ENCODE data around the gene TMEM95. TPM values are rescaled to one million over a fixed set of nuclear protein-coding genes. Genes with fewer than 3 reads are reported as not detected.

Gene TMEM95
- total RNA-seq, 1 donor from 2014 or later: not detected

DNA sequence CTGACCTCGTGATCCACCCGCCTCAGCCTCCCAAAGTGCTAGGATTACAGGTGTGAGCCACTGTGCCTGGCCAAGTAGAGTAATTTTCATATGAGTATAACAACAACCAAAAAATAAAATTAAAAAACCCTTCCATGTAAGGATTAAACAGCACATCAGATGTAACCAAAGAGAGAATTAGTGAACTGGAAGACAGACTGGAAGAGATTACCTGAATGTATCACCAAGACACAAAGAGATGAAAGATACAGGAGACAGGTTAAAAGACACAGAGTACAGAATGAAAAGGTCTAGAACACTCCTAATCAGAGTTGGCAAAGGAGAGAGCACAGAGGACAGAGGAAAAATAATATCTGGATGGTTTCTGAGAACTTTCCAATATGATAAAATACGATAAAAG, 24.2 kb downstream of the TMEM95 start:
- no peak for ATAC-seq

DNA sequence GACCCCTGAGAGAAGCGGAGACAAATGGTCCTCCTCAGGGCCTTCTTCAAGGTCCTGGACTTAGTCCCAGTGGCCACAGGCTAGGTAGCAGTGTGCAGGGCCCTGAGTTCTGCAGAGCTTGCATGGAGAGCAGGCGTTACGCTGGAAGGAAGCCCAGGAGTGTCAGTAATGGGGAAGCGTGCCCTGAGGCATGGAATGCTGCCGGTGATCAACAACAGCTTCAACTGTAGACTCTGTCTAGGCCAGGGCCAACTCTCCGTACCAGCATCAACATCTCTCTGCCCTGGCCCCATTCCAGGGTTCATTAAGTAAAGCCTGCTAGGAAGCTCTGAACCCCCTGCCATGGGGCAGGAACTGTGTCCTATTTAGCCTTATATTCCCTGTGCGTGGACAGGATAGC, 25.4 kb downstream of the TMEM95 start:
- ATAC-seq: peak; percentile 27

DNA sequence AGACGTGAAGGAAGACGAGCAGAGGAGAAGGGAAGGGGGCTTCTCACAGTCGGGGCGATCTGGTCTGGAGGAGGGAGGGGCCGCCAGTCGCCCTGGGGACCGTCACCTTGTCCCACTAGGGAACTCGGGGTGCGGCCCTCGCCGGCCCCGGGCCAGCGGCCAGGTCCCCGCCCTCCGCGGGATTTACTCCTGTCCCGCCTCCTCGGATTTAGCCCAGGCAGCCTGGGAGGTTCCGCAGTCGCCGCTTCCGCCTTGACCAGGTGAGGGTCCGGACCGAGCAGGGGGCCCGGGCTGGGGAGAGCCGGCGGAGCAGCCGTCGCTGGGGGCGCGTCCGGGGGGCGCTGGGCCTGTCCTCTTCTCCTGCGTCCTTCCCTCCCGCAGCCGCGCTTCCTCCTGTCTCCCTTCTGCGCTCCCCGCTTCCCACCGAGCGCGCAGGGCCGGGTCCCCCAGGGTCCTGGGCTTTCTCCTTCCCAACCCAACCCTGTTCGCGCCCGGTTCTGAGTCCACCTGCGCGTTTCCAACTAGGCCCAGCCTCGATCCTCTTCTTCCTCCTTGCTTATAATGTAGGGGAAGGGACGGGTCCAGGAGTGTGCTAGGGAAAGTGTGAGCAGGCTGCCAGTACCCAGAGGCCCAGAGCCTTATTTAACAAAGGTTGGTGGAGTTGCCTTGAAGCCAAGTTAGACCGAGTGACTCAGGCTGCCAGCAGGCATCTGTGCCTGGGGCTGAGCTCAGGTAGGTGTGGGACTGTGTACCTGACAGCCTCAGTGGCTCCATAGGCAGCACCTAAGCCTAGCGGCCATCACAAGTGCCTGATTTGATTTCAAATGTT, 26.1 kb downstream of the TMEM95 start, which contains the start of gene TNK1:
TSS of gene TNK1 (plus strand) at position 235 of the 829 bp plus-strand sequence. CDS start 1,838 bp downstream, outside the sequence.
- ATAC-seq: peak; percentile 74

DNA sequence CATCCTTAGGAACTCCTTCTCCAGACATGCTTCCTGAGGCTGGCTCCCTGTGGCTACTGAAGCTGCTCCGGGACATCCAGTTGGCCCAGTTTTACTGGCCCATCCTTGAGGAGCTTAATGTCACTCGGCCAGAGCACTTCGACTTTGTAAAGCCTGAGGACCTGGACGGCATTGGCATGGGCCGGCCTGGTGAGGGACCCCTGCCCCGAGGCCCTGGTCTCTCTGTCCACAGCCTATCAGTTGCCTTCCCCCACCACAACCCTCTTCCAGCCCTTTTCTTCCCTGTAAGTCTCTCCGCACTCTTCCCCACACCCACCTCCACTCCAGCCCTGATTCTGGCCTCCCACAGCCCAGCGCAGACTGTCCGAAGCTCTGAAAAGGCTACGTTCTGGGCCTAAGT, 27.9 kb downstream of the TMEM95 start:
- ATAC-seq: no peak

DNA sequence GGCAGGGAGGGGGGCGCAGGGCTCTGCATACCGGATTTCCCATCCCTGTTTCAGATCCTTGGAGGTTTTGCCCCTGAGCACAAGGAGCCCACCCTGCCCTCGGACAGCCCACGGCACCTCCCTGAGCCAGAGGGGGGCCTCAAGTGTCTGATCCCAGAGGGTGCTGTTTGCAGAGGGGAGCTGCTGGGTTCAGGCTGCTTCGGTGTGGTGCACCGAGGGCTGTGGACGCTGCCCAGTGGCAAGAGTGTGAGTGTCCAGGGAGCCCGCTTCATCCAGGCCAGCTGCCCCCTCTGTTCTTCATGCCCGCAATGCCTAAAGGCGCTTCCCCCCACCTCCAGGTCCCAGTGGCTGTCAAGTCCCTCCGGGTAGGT, 28.4 kb downstream of the TMEM95 start:
- no peak for ATAC-seq

DNA sequence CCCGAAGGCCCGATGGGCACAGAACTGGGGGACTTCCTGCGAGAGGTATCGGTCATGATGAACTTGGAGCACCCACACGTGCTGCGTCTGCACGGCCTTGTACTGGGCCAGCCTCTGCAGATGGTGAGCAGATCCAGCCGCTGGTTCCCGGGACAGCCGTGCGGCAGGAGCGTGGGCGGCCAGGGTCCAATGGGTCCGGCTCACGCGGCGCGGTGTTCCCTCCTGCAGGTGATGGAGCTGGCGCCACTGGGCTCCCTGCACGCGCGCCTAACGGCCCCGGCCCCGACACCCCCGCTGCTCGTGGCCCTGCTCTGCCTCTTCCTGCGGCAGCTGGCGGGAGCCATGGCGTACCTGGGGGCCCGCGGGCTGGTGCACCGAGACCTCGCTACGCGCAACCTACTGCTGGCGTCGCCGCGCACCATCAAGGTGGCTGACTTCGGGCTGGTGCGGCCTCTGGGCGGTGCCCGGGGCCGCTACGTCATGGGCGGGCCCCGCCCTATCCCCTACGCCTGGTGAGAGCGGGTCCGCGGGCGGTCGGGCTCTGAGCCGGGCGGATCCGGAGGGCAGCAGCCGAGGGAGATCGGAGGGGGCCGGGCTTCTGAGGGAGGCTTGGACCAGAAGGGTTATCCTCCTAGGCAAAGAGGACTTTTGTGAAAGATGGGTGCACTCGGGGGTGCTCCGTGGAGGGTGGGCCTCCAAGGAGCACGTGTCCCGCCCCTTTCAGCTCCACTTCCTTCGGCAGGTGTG, 29.0 kb downstream of the TMEM95 start:
- ATAC-seq: peak; percentile 31

DNA sequence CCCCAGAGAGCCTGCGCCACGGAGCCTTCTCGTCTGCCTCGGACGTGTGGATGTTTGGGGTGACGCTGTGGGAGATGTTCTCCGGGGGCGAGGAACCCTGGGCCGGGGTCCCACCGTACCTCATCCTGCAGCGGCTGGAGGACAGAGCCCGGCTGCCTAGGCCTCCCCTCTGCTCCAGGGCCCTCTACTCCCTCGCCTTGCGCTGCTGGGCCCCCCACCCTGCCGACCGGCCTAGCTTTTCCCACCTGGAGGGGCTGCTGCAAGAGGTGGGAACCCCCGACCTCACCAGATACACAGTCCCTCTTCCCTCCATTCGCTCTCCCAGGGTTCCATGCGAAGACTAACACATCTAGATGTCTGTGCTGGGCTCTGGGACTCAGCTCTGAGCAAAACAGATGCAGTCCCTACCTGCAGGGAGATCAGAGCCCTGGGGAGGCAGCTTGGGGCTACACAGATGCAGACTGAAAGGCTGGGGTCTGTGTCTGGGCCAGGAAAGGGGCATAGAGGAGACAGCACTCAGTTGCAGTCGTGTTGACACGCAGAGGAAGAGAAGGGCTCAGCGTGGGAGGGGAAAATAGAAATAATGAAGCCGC, 29.6 kb downstream of the TMEM95 start:
- ATAC-seq: no peak

DNA sequence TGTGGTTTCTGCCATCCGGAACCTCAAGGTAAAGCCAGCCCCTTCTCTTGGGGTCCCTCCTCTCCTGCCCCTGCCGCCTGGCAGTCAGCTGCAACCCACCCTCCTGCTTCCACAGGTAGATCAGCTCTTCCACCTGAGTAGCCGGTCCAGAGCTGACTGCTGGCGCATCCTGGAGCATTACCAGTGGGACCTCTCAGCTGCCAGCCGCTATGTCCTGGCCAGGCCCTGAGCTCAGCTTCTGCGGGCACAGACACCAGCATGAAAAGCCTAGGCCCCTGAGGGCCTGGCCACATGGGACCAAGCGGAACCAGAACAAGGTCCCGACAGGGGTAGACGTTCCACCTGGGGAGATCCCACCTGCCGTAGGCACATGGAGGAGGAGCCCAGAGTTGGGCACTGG, 33.9 kb downstream of the TMEM95 start:
- no peak for ATAC-seq

DNA sequence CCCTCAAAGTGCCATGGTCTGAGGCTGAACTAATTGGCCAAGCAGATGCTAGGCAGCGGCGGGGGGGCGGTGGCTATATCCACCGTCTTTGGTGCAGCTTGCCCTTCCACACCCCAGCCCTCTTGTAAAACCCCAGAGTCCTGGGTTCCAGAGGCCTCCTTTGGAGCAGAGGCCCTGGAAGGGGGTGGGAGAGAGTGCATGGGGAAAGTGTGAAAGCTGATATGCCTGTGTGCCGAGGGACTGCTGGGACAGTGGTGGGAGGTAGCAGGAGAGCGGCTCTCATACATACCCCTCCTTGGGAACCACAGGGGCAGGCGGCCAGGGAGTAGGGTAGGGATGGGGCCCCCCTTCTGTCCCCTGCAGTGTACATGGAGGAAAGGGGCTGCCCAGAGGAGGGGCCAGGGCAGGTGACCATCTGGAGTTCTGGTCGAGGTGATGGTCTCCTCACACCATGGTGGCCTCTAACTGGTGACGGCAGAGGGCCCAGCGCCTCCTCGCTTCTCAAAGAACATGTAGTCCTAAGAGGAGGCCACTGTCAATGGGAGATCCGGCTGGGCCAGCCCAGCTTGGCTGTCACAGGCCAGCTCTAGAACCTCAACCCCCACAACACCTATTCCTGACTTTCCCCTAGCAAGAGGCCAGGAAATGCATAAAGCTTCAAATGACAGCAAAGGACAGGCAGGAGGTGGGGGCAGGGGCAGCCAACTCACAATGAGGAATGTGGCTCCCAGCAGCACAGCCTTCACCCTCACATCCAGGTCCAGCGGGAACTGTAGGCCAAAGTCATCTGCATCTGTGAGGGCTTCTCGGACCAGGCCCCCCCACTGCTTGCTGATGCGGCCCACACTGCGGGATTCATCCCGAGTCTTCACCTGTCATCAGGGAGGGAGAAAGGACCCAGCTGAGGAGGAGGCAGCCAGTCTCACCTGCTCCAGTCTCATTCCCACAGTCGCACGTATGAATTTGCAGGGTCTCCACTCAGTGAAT, 35.3 kb downstream of the TMEM95 start:
- ATAC-seq: no peak

DNA sequence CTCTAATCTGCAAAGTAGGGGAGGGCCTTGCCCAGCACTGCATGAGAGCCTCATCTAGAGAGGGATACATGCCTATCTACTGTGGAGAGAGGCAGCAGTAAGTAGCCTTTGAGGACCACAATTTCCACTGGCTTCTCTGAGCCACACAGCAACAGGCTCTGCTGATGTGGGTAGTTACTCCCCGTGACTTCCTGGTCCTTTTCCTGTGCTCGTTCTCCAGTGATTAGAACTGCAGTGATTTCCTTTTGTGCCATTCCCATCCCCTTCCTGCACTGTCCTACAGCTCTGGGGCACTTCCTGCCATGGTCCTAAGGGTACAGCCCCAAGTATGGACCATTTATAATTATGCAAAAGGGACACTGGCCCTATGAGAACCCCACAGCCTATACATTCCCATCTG, 36.4 kb downstream of the TMEM95 start:
- no peak for ATAC-seq

DNA sequence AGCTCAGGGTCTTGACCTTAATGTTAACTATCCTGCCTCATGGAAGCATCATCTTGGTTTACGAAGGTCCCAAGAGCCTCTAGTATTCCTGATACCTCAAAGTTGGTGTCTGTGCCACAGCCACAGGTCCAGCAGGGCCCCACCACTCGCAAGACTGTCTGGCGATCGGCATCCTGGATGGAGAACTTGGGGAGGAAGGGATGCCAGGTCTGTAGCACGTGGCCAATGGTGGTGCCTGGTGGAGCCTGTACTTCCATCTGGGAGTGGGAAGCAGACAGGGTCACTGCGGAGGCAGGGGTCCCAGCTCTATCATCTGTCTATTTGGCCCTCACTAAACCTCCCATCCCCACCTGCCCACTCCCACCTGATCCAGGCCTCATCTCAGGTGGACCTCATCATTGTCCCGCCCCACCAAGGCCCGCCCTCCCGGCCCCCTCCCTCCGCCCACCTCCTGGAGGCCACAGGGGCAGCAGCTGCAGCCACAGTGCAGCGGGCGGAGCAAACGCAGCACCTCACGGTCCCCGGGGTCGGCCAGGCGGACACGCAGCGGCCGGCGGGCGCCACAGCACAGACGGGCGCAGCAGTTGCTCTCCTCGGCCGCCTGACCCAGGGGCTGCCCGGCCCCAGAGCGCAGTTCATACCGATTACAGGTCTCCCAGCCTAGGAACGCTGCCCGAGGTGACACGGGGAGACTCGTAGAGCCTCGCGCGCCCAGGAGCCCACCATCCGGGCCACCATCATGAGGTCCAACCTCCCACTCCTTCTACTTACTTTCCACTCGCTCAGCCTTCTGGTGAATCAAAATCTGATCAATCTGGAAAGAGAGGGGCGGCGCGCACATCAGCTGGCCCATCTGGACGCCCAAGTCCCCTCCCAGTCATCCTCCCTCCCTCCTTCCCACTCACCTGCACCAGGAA, 38.0 kb downstream of the TMEM95 start:
- no peak for ATAC-seq

DNA sequence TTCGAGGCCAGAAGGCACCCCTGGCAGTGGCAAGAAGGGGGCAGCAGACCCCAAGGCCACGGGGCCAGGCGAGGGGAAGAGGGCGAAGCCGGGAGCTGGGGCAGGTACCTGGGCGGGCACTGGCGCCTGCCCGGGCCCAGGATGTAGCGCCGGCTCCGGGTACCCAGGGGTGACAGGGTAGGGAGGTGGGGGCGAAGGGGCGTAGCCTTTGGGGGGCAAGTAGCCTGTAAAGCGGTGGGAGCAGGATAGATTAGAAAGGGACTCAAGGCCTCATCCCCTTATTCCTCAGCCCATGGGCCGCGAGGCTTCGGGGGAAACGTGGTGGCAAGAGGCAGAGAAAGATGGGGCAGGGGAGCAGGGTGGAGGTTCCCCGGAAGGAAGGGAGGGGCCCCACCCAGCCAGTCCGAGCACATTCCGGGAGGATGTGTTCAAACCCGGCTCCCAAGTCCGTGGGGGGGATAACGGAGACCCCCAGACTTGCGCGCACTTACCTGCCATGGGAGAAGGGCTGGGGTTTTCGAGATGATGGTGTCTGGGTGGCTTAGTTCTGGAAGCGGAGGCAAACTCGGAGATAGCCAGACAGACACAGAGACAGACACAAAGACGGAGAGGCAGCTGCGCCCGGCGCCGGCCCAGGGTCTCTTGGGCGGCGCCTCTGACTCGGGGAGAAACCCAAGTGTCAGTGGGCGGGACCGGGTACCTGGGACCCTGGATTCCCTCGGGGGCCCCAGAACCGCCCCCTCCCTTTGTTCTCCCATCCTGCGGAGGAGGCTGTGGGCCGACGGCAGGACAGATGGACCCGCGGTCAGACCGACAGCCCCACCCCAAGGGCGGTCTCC, 38.9 kb downstream of the TMEM95 start:
- ATAC-seq: peak; percentile 50

DNA sequence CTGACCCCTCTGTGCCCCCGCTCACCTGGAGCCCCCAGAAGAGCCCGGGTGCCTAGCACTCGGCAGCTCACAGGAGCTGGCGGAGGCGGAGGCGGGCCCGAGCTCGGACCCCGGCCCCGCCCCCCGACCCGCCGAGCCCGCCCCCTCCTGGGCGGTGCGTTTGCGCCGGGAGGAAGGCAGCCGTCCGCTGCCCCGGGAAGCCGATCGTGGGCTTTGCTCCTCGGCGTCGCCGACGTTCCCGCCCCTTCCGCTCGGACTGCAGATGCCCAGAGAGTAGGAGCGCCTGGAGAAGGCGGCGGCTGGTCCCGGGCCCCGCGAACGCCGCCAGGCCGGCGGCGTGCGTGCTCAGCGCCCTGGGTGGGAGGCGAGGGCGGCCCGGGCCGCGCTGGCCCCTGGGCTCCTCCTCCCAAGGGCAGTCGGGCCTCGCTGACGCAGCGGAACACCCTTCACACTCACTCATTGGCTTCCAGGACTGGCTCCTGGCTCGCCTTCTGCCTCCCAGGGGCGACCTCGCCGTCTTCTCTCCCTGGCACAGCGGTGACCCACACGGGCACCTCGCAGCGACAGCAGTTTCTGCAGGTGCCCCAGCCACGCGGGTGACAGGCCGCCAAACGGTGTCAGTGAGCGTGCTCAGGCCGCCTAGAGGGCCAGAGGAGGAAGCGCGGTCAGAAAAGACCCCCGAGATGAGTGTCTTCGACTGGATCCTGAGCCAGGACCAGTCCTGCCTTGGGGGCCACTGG, 39.7 kb downstream of the TMEM95 start, which contains the start of gene PLSCR3:
TSS of gene PLSCR3 (minus strand) at position 74 of the 740 bp plus-strand sequence. CDS start 415 bp downstream, outside the sequence.
- ATAC-seq: peak; percentile 87

DNA sequence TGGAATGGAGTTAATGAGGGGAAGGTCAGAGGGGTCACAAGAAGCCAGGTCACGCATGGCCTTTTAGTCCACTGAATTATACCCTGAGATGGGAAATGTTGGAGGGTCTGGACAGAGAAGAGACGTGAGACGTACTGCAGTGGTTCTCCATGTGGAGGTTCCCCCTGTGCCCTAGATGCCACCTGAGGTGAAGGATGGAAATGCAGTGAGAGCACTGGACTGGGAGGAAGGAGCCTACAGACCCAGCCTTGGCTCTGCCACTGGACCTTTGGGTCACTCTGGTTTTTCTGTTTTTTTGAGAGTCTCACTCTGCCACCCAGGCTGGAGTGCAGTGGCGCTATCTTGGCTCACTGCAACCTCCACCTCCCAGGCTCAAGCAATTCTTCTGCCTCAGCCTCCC, 41.2 kb downstream of the TMEM95 start:
- no peak for ATAC-seq

DNA sequence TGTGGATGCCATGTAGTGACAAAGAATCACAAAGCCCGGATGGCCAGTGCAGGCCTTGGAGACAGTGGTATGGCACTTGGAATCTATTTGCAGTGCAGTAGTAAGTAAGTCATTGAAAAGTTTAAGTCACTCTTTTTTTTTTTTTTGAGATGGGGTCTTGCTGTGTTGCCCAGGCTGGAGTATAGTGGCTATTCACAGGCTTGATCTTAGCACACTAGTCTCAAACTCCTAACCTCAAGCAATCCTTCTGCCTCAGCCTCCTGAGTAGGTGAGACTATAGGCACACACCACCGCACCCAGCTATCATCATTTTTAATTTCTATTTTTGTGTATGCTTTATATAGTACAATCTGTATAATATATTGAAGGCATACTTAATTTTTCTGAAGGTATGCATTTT, 43.7 kb downstream of the TMEM95 start:
- ATAC-seq: no peak

DNA sequence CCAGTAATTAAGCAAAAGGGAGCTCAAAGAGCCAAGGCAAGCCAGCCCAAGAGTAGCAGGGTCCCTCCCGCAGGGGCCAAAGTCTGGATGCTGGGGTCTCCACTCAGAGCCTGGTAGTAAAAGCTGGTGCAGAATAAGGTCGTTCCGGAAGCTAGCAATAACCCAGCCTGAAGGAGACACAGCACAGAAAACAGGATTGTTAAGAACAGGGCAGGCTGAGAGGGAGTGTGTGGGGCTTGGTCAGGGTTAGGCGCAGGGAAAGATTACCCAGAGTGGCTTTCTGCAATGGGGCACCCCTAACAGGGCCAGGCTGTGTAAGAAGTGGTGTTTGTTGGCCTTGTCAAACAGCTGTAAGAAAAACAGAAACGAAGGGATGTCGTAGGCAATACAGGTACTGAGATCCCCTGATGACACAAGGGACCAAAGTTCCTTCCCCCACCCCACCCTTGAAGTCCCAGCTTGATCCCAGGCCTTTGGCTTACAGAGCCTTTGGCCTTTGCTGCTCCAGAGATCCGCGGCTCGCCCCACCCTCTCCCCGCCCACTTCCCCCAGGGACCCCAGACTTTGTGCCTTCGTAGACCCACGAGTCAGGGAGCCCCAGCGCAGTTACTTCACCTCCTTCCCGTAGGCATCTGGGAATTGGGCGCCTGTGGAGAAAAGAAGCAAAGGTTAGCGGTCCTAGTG, 48.2 kb downstream of the TMEM95 start:
- no peak for ATAC-seq

DNA sequence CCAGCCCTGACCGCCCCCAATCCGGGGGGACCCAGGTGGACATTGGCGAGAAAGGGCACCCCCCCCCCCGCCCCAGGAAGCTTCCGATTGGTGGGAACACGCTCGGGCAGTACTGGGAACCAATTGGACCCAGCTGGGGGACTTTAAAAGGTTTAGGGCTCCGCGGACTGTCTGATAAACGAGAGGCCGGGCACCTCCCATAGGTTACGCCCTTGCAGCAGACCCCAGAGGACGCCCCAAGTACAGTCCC, 48.7 kb downstream of the TMEM95 start:
- no peak for ATAC-seq

DNA sequence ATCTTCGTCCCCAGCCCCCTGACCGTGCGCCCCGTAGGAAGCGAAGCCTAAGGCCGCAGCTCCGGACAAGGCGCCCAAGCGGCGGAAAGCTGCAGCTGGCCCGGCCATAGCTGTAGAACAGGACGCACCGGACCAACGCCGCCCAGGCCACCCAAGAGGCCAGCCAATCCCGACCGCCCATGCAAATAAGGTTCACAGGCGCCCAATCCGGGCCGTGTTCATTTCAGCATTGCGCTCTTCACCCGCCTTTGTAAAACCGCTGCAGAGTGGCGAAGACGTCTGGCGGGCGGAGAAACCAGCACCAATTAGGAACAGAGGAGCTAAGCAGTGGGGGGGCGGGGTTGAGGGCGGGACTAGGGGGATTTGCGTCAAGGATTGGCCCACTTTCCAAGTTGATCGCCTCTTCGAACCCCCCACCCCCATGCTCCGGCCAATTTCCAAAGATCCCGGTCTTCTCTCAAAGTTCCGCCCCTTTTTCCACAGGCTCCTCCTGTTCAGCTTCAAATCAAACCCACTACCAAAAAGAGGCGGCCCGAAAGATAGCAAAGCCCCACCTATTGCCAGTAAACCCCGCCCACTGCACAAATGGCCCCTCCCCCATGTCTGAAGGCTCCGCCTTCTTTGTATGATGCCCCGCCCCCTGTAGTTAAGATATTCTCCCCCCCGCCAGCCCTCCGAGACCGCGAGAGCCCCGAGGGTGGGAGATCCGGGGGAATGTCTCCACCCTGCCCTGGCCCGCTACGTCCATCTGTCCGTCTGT, 49.2 kb downstream of the TMEM95 start, which contains the start of gene TMEM256:
TSS of gene TMEM256 (minus strand) at position 121 of the 760 bp plus-strand sequence. CDS start at position 108, 13 bp downstream.
- peak; percentile 92 for ATAC-seq

Measured in esophagus mucosa (tissue), 1 donor.